AML-193 (cell line): ENCODE data around the gene ZSCAN5C.
"Not testable (repeated sequence)": the region's sequence is repeated elsewhere in the genome, so short reads cannot be mapped to it uniquely, and the experiment has no call there.

Source experiments
- DNase-seq, 2 experiments: peaks; one replicate each; lab custom pipeline; 2025; lab: John Stamatoyannopoulos, UW

Gene ZSCAN5C, protein sequence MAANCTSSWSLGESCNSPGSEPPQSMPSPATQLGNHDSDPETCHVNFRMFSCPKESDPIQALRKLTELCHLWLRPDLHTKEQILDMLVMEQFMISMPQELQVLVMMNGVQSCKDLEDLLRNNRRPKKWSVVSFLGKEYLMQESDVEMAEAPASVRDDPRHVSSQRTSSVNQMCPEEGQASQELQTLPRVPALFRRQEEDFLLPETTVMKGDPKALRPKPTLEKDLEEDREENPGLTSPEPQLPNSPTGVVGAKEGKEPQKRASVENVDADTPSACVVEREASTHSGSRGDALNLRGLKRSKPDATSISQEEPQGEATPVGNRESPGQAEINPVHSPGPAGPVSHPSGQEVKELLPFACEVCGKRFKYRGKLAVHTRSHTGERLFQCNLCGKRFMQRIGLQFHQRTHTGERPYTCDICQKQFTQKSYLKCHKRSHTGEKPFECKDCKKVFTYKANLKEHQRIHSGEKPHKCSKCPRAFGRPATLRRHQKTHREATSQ

DNA sequence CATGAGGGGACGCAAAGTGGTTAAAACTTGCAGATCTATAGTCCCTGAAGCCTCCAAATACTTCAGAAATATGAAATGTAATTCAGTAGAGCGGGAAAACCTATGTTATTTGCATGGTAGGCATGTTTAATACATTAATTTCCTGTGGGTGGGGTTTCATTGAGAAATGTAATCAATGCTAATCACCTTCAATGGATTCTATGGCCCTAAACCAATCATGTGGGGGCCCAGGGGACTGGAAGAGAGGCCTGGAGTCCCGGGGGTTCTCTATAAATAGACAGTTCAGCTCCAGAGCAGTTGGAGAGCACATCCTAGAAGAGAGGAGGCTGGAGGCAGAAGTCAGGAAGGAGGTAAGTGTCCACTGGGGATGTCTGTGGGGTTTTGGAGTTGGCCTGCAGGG, at the start of gene ZSCAN5C:
ZSCAN5C (plus strand) TSS at position 301 of the 400 bp plus-strand sequence. CDS start 3,641 bp downstream, outside the sequence.
- DNase-seq, result no peak

GRCh38 chr19:56152644-56153043, 49.4 kb upstream of the ZSCAN5C start:
- no peak for DNase-seq

DNA sequence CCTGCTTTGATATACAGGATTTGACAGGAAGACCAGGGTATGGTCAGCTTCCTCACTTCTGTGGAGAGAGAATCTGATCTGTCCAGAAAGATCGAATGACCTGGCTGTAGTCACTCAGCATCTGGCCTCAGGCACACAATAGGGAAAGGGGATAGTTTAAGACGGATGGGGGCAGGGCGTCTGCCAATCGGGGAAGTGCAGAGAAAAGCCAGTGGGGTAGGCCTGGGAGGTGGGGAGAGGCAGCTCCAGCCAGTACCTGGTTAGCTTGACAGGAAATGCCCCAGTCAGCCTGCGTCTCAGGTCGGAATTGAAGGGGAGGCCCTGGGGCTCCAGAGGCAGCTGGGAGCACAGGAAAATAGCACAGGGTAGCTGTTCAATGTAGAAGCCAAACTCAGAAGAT, 48.6 kb upstream of the ZSCAN5C start:
- no peak for DNase-seq

- no peak for DNase-seq
Observed at GRCh38 chr19:56155124-56155687, 46.9 kb upstream of the ZSCAN5C start.

- no peak for DNase-seq
Observed at GRCh38 chr19:56156768-56157167, 45.3 kb upstream of the ZSCAN5C start.

GRCh38 chr19:56158170-56158757, 43.8 kb upstream of the ZSCAN5C start:
- no peak for DNase-seq

DNA sequence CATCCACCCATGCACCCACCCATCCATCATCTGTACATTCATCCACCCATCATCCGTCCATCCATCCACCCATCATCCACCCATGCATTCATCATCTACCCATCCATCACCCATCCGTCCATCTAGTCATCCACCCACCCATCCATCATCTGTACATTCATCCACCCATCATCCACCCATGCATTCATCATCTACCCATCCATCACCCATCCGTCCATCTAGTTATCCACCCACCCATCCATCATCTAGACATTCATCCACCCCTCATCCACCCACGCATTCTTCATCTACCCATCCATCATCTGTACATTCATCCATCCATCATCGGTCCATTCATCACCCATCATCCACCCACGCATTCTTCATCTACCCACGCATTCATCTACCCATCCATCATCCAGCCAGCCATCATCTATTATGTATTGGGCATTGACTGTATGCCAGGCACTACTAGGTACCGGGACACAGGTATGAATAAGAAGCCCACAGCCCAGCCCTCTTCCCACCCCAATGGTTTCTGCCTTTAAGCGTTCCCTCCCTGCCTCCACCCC, 43.0 kb upstream of the ZSCAN5C start:
- no peak for DNase-seq

GRCh38 chr19:56159622-56160271, 42.3 kb upstream of the ZSCAN5C start:
- DNase-seq, result no peak

DNA sequence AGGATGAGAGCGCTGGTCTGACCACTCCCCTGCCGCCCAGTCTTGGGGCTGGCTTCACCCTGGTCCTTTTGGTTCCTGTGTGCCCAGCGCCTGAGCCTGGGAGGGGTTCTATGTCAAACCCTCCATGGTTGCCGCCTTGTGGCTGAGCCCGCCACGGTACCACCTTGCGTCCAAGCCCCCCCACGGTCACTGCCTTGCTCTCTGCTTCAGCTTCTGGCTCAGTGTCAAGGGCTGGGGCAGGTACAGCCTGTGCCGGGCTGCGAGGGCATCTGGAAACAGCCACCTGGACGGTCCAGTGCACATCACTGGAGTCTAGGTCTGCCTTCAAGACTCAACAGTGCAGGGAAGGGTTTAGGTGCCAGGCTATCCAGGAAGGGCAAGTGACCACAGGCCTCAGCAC, 40.5 kb upstream of the ZSCAN5C start:
- no peak for DNase-seq

- DNase-seq, result peak in 1 of 2 experiments; percentile 25
Observed at GRCh38 chr19:56162258-56162657, 39.8 kb upstream of the ZSCAN5C start.

DNA sequence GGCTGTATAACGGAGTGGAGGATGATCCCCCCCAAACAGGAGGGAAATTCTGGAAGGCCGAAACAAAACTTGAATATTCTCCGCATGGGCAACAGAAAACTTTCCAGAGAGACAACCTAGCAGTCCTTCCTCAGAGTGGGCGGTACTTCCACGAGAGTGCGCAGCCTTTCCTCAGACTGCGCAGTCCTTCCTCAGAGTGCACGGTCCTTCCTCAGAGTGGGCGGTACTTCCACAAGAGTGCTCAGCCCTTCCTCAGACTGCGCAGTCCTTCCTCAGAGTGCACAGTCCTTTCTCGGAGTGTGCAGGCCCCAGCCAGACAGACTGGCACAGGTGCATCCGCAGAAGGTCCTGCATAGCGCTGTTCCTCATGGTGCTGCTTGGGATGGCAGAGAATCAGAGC, 39.0 kb upstream of the ZSCAN5C start:
- DNase-seq, result no peak

- DNase-seq, result no peak
Observed at GRCh38 chr19:56167064-56167578, 35.0 kb upstream of the ZSCAN5C start.

- DNase-seq, result no peak
Observed at GRCh38 chr19:56170261-56170660, 31.8 kb upstream of the ZSCAN5C start.

DNA sequence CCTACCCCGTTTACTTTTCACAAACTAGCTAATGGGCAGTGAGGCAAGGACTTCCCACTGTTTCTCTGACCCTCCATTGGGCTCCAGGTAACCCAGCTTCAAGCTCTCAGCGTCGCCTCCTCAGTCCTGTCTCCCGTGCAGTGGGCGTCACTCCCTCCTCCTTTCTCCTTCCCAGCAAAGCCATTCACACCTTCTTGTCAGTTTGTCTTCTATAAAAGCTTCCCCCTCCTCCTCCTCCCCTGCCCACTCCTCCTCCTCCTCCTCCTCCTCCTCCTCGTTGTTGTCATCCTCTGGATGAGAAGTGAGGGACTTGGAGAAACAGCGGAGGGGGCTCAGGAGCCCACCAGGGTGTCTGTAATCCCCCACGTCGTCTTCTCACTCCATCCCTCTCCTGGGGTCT, 28.0 kb upstream of the ZSCAN5C start:
- DNase-seq, result no peak

DNA sequence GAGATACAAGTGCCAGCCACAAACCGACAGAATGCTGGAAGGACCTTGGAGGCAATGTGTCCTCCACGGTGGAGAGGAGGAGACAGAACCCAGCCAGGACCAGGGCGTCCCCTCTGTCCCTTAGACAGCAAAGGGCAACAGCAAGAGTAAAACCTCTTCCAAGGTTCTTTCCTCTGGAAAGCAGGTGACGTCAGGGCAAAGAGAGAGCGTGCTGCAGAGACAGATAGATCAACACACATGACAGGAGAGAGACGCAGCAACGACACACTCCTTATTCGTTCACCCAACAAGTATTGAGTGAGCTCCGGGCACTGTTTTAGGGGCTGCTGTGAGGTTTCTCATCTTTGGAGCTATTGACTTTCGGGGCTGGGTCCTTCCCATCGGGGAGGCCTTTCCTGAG, 27.5 kb upstream of the ZSCAN5C start:
- DNase-seq, result no peak

DNA sequence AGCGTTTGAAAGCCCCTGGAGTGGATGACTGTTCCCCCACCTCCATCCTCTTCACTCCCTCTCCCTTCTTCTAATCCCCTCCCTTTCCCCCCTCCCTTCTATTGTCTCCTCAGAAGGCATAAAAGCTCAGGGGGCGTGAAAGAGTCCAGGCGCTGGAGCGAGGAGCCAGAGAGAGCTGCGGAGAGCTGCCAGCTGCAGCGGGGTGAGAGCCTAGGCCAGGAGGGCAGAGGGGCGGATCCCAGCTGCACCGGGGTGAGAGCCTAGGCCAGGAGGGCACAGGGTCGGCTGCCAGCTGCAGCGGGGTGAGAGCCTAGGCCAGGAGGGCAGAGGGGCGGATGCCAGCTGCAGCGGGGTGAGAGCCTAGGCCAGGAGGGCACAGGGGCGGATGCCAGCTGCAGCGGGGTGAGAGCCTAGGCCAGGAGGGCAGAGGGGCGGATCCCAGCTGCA, 26.2 kb upstream of the ZSCAN5C start, which contains the start of gene GALP:
GALP (plus strand) TSS at position 148 of the 447 bp plus-strand sequence. CDS start 1,101 bp downstream, outside the sequence.
- not testable (repeated sequence) for DNase-seq

- not testable (repeated sequence) for DNase-seq
Observed at GRCh38 chr19:56176310-56176709, 25.8 kb upstream of the ZSCAN5C start.

DNA sequence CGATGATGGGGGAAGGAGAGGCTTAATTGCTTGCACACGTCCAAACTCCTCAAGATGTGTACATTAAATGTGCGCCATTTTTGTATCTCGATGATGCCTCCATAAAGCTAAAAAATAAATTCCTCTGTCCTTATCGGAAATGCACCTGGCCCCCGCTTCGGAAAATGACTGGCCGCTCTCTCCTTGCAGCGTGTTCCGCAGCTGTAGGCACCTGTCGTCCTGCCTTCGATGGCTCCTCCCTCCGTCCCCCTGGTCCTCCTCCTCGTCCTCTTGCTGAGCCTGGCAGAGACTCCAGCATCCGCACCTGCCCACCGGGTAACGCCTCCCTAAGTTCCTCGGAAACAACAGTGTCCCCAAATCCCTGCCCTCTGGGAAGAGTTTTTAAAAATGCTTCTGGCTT, 25.2 kb upstream of the ZSCAN5C start:
- DNase-seq, result no peak

- DNase-seq, result no peak
Observed at GRCh38 chr19:56177564-56178243, 24.4 kb upstream of the ZSCAN5C start.

DNA sequence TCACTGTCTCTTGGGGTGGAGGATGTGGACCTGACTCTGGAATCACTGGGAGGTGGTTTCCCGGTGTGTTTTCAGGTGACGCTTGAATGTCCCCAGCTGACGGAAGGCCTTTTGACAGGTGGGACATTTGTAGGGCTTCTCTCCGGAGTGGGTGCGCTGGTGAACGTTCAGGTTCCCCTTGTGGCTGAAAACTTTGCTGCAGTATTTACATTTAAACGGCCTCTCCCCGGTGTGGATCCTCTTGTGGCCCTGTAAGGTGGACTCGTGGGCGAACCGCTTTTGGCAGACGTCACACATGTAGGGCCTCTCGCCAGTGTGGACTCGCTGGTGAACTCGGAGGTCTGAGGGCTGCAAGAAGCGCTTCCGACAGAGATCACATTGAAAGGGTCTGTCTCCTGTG, 12.3 kb upstream of the ZSCAN5C start:
- no peak for DNase-seq

DNA sequence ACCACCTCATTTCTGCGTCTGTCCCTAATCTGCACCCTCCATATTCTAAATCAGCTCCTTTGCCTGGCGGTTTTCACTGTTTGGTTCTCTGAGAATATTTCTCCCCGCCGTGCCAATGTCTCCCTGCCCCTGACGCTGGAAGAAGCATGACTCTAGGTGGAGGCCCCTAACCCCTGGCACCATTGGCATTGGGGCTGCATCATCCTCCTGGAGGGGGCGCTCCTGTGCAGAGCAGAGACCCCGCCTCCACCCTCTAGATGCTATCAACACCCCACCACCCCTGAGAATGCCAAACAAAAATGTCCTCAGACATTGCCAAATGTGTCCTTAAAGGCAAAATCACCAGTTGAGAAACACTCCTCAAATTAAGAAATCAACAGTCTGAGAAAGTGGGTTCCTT, 11.0 kb upstream of the ZSCAN5C start:
- DNase-seq, result no peak
